Stomach (tissue), 9 donors: Measurements from ENCODE around the gene LIAS. TPM values are rescaled to one million over a fixed set of nuclear protein-coding genes. Genes with fewer than 3 reads are reported as not detected.

Source experiments
- DNase-seq, 2 donors: peaks; one replicate each; pipeline versions ENCODE4 v3.0.0 to v3.0.0-alpha.2; 2013 to 2019
- H3K27ac ChIP-seq, 5 donors: fragments of 200-600 bp in 4 of 5; sonication (generic) in 4 of 5; one replicate each; pipeline ENCODE4 v1.5.1; 2013 to 2019; ENCODE audit warnings: mild to moderate bottlenecking in 1 of 5, moderate library complexity in 1 of 5
- H3K27me3 ChIP-seq, 3 donors: fragments of 200-600 bp; sonication (generic); one replicate each; pipeline ENCODE4 v1.5.1; 2017 to 2019; ENCODE audit warnings: mixed run types in 1 of 3
- H3K36me3 ChIP-seq, 4 donors: fragments of 200-600 bp; sonication (generic); 1 replicate in 3 of 4; 2 replicates in 1 of 4; pipeline ENCODE4 v1.5.1; 2016 to 2019
- H3K4me1 ChIP-seq, 4 donors: fragments of 200-600 bp; sonication (generic); one replicate each; pipeline ENCODE4 v1.5.1; 2016 to 2019
- H3K4me3 ChIP-seq, 4 donors: fragments of 200-600 bp; sonication (generic) in 3 of 4; one replicate each; pipeline ENCODE4 v1.5.1; 2016 to 2019; ENCODE audit warnings: mild to moderate bottlenecking in 1 of 4
- H3K9me3 ChIP-seq, 4 donors: fragments of 200-600 bp; sonication (generic); one replicate each; pipeline ENCODE4 v1.5.1; 2016 to 2019
- EP300 ChIP-seq: sonication (generic); formaldehyde crosslinking; IDR thresholded peaks from one replicate; pipeline ENCODE4 v1.6.1; 2017; ENCODE audit warnings: antibody characterized with exemption
- POLR2A ChIP-seq, 4 donors: fragments of 450-650 bp; IDR thresholded peaks; one replicate each; pipeline ENCODE4 v1.6.1; 2016; ENCODE audit warnings: antibody characterized with exemption in 4 of 4, control low read depth in 2 of 4, mild to moderate bottlenecking in 1 of 4, moderate library complexity in 1 of 4
- POLR2AphosphoS5 ChIP-seq, 3 donors: sonication (generic); formaldehyde crosslinking; IDR thresholded peaks; one replicate each; pipeline ENCODE4 v1.6.1; 2016; ENCODE audit warnings: antibody characterized with exemption in 3 of 3
- WGBS, 5 donors: extraction: QIAGEN DNeasy Blood & Tissue Kit in 3 of 5; methylation state at CpG; one replicate each; pipeline versions ENCODE4 v1.1.5 to v1.1.7; 2013 to 2018; 5-methylcytosine and 5-hydroxymethylcytosine counted together
- intact Hi-C: fragments of 100-400 bp; cut with DNase I; formaldehyde crosslinking; loops from one replicate; pipeline ENCODE4 v1.15.1; 2023; ENCODE audit warnings: low total_unique reads
- polyA plus RNA-seq, 3 donors: library from polyadenylated mRNA; stranded (reverse); fragments of 200-250 nt; gene quantifications; one replicate each; pipeline ENCODE4 v1.2.3, GENCODE V29; 2013
- total RNA-seq, 5 donors: library from RNA; depleted of rRNA; stranded (reverse); fragments of >200 nt; gene quantifications; one replicate each; pipeline versions ENCODE4 v1.1.0 to v1.2.3, GENCODE V29; 2014 to 2016
- TF ChIP-seq, protein P1 (sequence below), 7 experiments: fragments of 450-650 bp in 4 of 7; fragments of 200-600 bp in 3 of 7; sonication (generic) in 3 of 7; IDR thresholded peaks; one replicate each; pipeline ENCODE4 v1.5.1; 2016 to 2019; ENCODE audit warnings: antibody characterized with exemption in 7 of 7, control low read depth in 2 of 7, mild to moderate bottlenecking in 1 of 7
- donor health status: healthy with polysubstance abuse.
- donor health status: Bipolar disorder and iron deficiency.
- donor health status: healthy.

The LIAS gene
- total and polyA plus RNA-seq, 8 donors = 10.4 to 36.2 (median 18.5) TPM

DNA sequence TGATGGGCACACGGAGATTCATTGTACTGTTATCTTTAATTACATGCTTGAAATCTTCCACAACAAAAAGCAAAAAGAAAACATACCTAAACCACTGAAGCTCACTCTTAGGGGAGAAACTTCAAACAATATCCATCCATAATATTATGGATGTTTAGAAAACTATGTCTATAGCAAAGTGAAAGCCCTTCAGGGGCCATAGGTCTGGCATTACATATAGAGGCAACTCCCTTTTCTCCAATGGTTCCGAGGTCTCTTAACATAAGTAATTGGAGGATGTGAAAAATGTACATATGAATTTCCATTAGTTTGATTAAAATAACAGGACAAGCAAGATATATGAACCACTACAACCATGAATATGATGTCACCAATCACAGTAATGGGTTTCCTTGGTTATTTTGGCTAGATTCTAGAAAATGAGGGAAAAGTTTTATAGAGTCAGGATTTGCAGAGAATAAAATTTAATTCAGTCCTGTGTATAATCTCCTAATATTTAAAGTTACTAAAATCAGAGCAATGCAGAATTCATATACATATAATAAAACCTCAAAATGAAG, 57.6 kb downstream of the LIAS start:
- no peaks in the 10 kb centered on the region for H3K9me3 ChIP-seq
- no peak for DNase-seq
- intact Hi-C loops = no loop called here
- peaks cover 16 to 78% (median 68%) of the 10 kb centered on the region in 4 donors for H3K36me3 ChIP-seq
- H3K27me3 ChIP-seq = no peaks in the 10 kb centered on the region
- H3K4me1 ChIP-seq = peaks cover 6 to 15% (median 7%) of the 10 kb centered on the region in 4 donors
- no peak overlapping the region for H3K4me3 ChIP-seq
- peak overlapping the region in 3 of 5 donors; percentile 62 to 88 (median 67) for H3K27ac ChIP-seq
- TF ChIP-seq POLR2A (IDR thresholded peaks at IDR 0.05) = no peak
- no peak for TF ChIP-seq POLR2AphosphoS5 (IDR thresholded peaks at IDR 0.05)
- TF ChIP-seq, protein P1, sequence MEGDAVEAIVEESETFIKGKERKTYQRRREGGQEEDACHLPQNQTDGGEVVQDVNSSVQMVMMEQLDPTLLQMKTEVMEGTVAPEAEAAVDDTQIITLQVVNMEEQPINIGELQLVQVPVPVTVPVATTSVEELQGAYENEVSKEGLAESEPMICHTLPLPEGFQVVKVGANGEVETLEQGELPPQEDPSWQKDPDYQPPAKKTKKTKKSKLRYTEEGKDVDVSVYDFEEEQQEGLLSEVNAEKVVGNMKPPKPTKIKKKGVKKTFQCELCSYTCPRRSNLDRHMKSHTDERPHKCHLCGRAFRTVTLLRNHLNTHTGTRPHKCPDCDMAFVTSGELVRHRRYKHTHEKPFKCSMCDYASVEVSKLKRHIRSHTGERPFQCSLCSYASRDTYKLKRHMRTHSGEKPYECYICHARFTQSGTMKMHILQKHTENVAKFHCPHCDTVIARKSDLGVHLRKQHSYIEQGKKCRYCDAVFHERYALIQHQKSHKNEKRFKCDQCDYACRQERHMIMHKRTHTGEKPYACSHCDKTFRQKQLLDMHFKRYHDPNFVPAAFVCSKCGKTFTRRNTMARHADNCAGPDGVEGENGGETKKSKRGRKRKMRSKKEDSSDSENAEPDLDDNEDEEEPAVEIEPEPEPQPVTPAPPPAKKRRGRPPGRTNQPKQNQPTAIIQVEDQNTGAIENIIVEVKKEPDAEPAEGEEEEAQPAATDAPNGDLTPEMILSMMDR (IDR thresholded peaks at IDR 0.05) = no peak
- TF ChIP-seq EP300 = no peak
- WGBS, 5 donors = 75 to 78% (median 77%) methylated on average over 2 of the region's 2 CpGs

GRCh38 chr4:39518484-39518883, 59.6 kb downstream of the LIAS start:
- H3K4me3 ChIP-seq = no peak overlapping the region
- H3K27me3 ChIP-seq = no peaks in the 10 kb centered on the region
- 88 to 96% (median 94%) methylated on average over 6 of the region's 6 CpGs for WGBS, 5 donors
- no peak overlapping the region for H3K27ac ChIP-seq
- no peaks in the 10 kb centered on the region for H3K9me3 ChIP-seq
- TF ChIP-seq, protein P1 (IDR thresholded peaks at IDR 0.05) = no peak
- peaks cover 7 to 35% (median 15%) of the 10 kb centered on the region in 4 donors for H3K4me1 ChIP-seq
- peaks cover 7 to 58% (median 48%) of the 10 kb centered on the region in 4 donors for H3K36me3 ChIP-seq
- intact Hi-C loops = no loop called here
- no peak for DNase-seq

DNA sequence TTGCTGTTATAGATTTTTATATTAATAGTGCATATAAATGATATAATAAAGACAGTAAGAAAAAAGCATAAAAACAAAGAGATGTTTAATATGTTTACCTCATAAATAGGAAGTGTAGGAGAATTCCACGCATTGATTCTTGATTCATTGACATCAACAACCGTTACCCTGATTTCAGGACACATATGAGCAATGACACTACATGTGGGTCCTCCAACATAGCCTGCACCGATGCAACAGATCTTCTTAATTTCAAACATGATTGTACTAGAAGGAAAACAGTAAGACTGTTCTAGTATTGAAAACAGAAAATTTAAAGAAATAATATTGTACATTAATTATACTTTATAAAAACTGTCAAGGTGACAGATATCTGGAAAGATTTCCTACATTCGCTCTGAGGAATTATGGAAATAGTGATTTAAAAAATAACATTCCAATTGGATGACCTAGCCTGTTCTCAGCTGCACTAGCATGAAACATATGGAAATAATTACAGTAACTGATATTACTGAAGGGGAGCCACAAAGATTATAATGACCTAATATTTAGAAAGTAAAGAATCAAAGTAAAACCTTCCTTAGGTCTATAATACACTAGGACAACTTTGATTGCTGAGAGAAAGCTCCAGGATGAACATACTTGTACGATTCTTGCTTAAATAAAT, 62.5 kb downstream of the LIAS start:
- H3K4me3 ChIP-seq = no peak overlapping the region
- TF ChIP-seq POLR2A (IDR thresholded peaks at IDR 0.05) (no peak), EP300 (no peak), POLR2AphosphoS5 (IDR thresholded peaks at IDR 0.05) (no peak)
- TF ChIP-seq, protein P1 (IDR thresholded peaks at IDR 0.05) = no peak
- peak in 1 of 2 donors; percentile 48 for DNase-seq
- intact Hi-C loops = no loop called here
- H3K4me1 ChIP-seq = peaks cover 0 to 52% (median 26%) of the 10 kb centered on the region in 4 donors
- no peaks in the 10 kb centered on the region for H3K9me3 ChIP-seq
- 56 to 63% (median 58%) methylated on average over 5 of the region's 5 CpGs for WGBS, 5 donors
- H3K27ac ChIP-seq = peak overlapping the region in 1 of 5 donors; percentile 27
- H3K27me3 ChIP-seq = no peaks in the 10 kb centered on the region
- H3K36me3 ChIP-seq = peaks cover 7 to 41% (median 36%) of the 10 kb centered on the region in 4 donors

GRCh38 chr4:39522068-39522467, 63.2 kb downstream of the LIAS start:
- H3K9me3 ChIP-seq = no peaks in the 10 kb centered on the region
- no peak overlapping the region for H3K4me3 ChIP-seq
- DNase-seq = no peak
- intact Hi-C loops = no loop called here
- peaks cover 7 to 38% (median 35%) of the 10 kb centered on the region in 4 donors for H3K36me3 ChIP-seq
- WGBS, 5 donors = 20 to 64% (median 52%) methylated on average over 2 of the region's 2 CpGs
- peaks cover 0 to 53% (median 28%) of the 10 kb centered on the region in 4 donors for H3K4me1 ChIP-seq
- TF ChIP-seq, protein P1 (IDR thresholded peaks at IDR 0.05) = no peak
- TF ChIP-seq POLR2AphosphoS5 (IDR thresholded peaks at IDR 0.05) (no peak), POLR2A (IDR thresholded peaks at IDR 0.05) (no peak), EP300 (no peak)
- H3K27me3 ChIP-seq = no peaks in the 10 kb centered on the region
- peak overlapping the region in 1 of 5 donors; percentile 27 for H3K27ac ChIP-seq
